ENCODE measurements around the gene STXBP5. TPM values are rescaled to one million over a fixed set of nuclear protein-coding genes. Genes with fewer than 3 reads are reported as not detected.

STXBP5 gene
- total RNA-seq, 1 experiment from 2014 or later, result 11.6 TPM

- Histone ChIP-seq H2BK12ac (ENCODE audit: insufficient read length, low read depth, low read length) (no peak overlapping the region), H2AFZ (ENCODE audit: low read length) (no peak overlapping the region), H3K79me2 (ENCODE audit: insufficient read depth, low read length) (no peaks in the 10 kb centered on the region), H3K79me1 (ENCODE audit: insufficient read depth, low read depth, low read length, poor library complexity, severe bottlenecking) (no peaks in the 10 kb centered on the region), H3K4ac (ENCODE audit: low read depth, low read length) (no peak overlapping the region), H2BK15ac (ENCODE audit: low read depth, low read length) (no peak overlapping the region), H3K4me2 (ENCODE audit: insufficient read depth, insufficient read length, low read length) (no peak overlapping the region), H2BK120ac (ENCODE audit: low read depth, low read length, poor library complexity, severe bottlenecking) (no peak overlapping the region), H4K91ac (ENCODE audit: insufficient read length, low read depth, low read length) (no peak overlapping the region), H2BK5ac (ENCODE audit: insufficient read length, low read length) (no peak overlapping the region), H4K5ac (ENCODE audit: insufficient read length, low read depth, low read length) (no peak overlapping the region), H4K20me1 (ENCODE audit: control insufficient read depth, insufficient read depth, insufficient read length) (no peaks in the 10 kb centered on the region), H4K8ac (replicated peaks; ENCODE audit: insufficient read length, low read depth, low read length) (no peak overlapping the region), H3T11ph (ENCODE audit: low read length) (no peak overlapping the region), H3K18ac (ENCODE audit: insufficient read length, low read depth, low read length) (no peak overlapping the region), H3K23ac (ENCODE audit: insufficient read length, low read depth, low read length) (no peak overlapping the region), H3K9me3 (ENCODE audit: control insufficient read depth, low read depth, low read length) (no peaks in the 10 kb centered on the region), H3K27ac (ENCODE audit: insufficient read length, low read depth, low read length) (no peak overlapping the region), H2AK5ac (ENCODE audit: insufficient read length, low read length) (no peak overlapping the region), H3K27me3 (ENCODE audit: insufficient read depth, low read length) (no peaks in the 10 kb centered on the region), H2BK20ac (ENCODE audit: low read depth, low read length, poor library complexity, severe bottlenecking) (no peak overlapping the region), H3K23me2 (ENCODE audit: insufficient read length, low read depth, low read length, poor library complexity, severe bottlenecking) (no peaks in the 10 kb centered on the region), H3K56ac (ENCODE audit: insufficient read length, low read depth, low read length) (no peak overlapping the region), H3K4me1 (ENCODE audit: insufficient read depth, low read length) (no peaks in the 10 kb centered on the region), H3K9ac (ENCODE audit: extremely low read depth, insufficient read length, low read length) (no peak overlapping the region), H3K14ac (ENCODE audit: insufficient read depth, low read length) (no peak overlapping the region)
- Mint-ChIP-seq H3K36me3 (ENCODE audit: insufficient read depth in 1 of 3, low read depth in 3 of 3) (peaks cover 0 to 6% (median 4%) of the 10 kb centered on the region in 3 experiments; a peak in 3 of 7 replicates), H3K27ac (no peak overlapping the region), H3K4me1 (no peaks in the 10 kb centered on the region), H3K4me3 (no peak overlapping the region), H3K9me3 (no peaks in the 10 kb centered on the region), H3K27me3 (ENCODE audit: low read depth) (no peaks in the 10 kb centered on the region)
- DNase-seq, result no peak
- no CpG with 5 or more reads among the region's 1 CpG for WGBS (ENCODE audit: extremely low coverage, insufficient read length, low lambda C conversion rate)
- TF ChIP-seq, protein P1, sequence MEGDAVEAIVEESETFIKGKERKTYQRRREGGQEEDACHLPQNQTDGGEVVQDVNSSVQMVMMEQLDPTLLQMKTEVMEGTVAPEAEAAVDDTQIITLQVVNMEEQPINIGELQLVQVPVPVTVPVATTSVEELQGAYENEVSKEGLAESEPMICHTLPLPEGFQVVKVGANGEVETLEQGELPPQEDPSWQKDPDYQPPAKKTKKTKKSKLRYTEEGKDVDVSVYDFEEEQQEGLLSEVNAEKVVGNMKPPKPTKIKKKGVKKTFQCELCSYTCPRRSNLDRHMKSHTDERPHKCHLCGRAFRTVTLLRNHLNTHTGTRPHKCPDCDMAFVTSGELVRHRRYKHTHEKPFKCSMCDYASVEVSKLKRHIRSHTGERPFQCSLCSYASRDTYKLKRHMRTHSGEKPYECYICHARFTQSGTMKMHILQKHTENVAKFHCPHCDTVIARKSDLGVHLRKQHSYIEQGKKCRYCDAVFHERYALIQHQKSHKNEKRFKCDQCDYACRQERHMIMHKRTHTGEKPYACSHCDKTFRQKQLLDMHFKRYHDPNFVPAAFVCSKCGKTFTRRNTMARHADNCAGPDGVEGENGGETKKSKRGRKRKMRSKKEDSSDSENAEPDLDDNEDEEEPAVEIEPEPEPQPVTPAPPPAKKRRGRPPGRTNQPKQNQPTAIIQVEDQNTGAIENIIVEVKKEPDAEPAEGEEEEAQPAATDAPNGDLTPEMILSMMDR (conservative IDR thresholded peaks at IDR 0.05), result no peak
These were observed 58.7 kb downstream of the STXBP5 start for GRCh38 chr6:147262946-147263345.

Measured in H9 (cell line).